T-cell (primary cell): ENCODE data around the gene MAP7D2. TPM values are rescaled to one million over a fixed set of nuclear protein-coding genes. Genes with fewer than 3 reads are reported as not detected.

Experiments
- ATAC-seq, 4 experiments: fragments of 200-7000 bp in 3 of 4; fragments of 150-1000 bp in 1 of 4; cut with Tn5 transposase; replicated peaks in 1 of 4; 1 replicate in 3 of 4; 2 replicates in 1 of 4; pipeline ENCODE4 v1.10.0; 2021; ENCODE audit warnings: moderate library complexity in 3 of 4, mild to moderate bottlenecking in 2 of 4, moderate number of reproducible peaks in 1 of 4
- CTCF ChIA-PET, 2 donors: fragments of 300-600 bp; sonication (Branson Sonifier 250); formaldehyde crosslinking; loops; one replicate each; lab custom pipeline; 2022; ENCODE audit warnings: antibody characterized with exemption in 2 of 2; lab: Charles Lee
- POLR2A ChIA-PET, 2 donors: fragments of 300-600 bp; sonication (Branson Sonifier 250); formaldehyde crosslinking; loops; one replicate each; lab custom pipeline; 2022; ENCODE audit warnings: antibody characterized with exemption in 2 of 2; lab: Charles Lee
- DNase-seq, 35 experiments: peaks; one replicate each; pipeline versions ENCODE4 v3.0.0 to v3.0.0-alpha.2; 2013 to 2023
- H3K27ac ChIP-seq: one replicate; pipeline ENCODE4 v1.5.1; 2013; ENCODE audit warnings: low read length
- H3K27me3 ChIP-seq, 2 experiments: replicated peaks in 1 of 2; 1 replicate in 1 of 2; 2 replicates in 1 of 2; pipeline versions ENCODE4 v1.6.1 to v1.7.0; 2013; ENCODE audit warnings: low read length in 1 of 2, mixed read lengths in 1 of 2; ENCODE audit not compliant: control insufficient read depth in 2 of 2, insufficient read depth in 2 of 2; ENCODE audit errors: extremely low read depth in 1 of 2
- H3K36me3 ChIP-seq, 2 donors: 1 replicate in 1 of 2; 2 replicates in 1 of 2; pipeline versions ENCODE4 v1.6.1 to v1.7.0; 2013; ENCODE audit warnings: low read length in 1 of 2; ENCODE audit not compliant: control insufficient read depth in 2 of 2, insufficient read depth in 1 of 2; ENCODE audit errors: extremely low read depth in 1 of 2
- H3K4me1 ChIP-seq, 2 experiments: 1 replicate in 1 of 2; 2 replicates in 1 of 2; pipeline versions ENCODE4 v1.6.1 to v1.7.0; 2013; ENCODE audit warnings: low read length in 2 of 2, mixed read lengths in 1 of 2; ENCODE audit not compliant: insufficient read depth in 2 of 2, control insufficient read depth in 1 of 2; ENCODE audit errors: extremely low read depth in 1 of 2
- H3K4me3 ChIP-seq, 2 donors: 1 replicate in 1 of 2; 2 replicates in 1 of 2; pipeline versions ENCODE4 v1.5.1 to v1.7.0; 2013; ENCODE audit warnings: mild to moderate bottlenecking in 2 of 2, low read length in 1 of 2, moderate library complexity in 1 of 2; ENCODE audit not compliant: control insufficient read depth in 1 of 2; ENCODE audit errors: extremely low read depth in 1 of 2
- H3K9me3 ChIP-seq: 2 replicates; pipeline ENCODE4 v1.7.0; 2013
- H3K27ac Mint-ChIP-seq, 2 donors: one replicate each; pipeline ENCODE4 v1.8.0; 2020 to 2021; ENCODE audit warnings: mild to moderate bottlenecking in 2 of 2, mixed read lengths in 2 of 2
- H3K27me3 Mint-ChIP-seq, 2 donors: one replicate each; pipeline ENCODE4 v1.8.0; 2021 to 2022; ENCODE audit warnings: mixed read lengths in 2 of 2
- H3K36me3 Mint-ChIP-seq: one replicate; pipeline ENCODE4 v1.8.0; 2021; ENCODE audit warnings: mixed read lengths
- H3K4me1 Mint-ChIP-seq, 3 donors: one replicate each; pipeline ENCODE4 v1.8.0; 2020 to 2022; ENCODE audit warnings: mixed read lengths in 3 of 3, mild to moderate bottlenecking in 1 of 3
- H3K4me3 Mint-ChIP-seq, 3 donors: one replicate each; pipeline ENCODE4 v1.8.0; 2020 to 2022; ENCODE audit warnings: mild to moderate bottlenecking in 3 of 3, mixed read lengths in 3 of 3, moderate library complexity in 3 of 3
- H3K9me3 Mint-ChIP-seq, 3 donors: one replicate each; pipeline ENCODE4 v1.8.0; 2020 to 2022; ENCODE audit warnings: mixed read lengths in 3 of 3
- WGBS: methylation state at CpG from one replicate; pipeline ENCODE4 v1.1.5; 2013; ENCODE audit warnings: missing lambda C conversion rate; ENCODE audit not compliant: insufficient coverage; 5-methylcytosine and 5-hydroxymethylcytosine counted together
- total RNA-seq, 35 experiments: library from RNA in 6 of 35; stranded (reverse) in 6 of 35; fragments of 120-200 nt in 1 of 35; gene quantifications; one replicate each; pipeline versions ENCODE4 v1.2.1 to v1.2.4 and lab custom pipeline; 2013 to 2026

MAP7D2 gene
- total RNA-seq, 5 donors from 2014 or later (not counting 1 experiment from before 2014, with no cell fraction given): 0.13 to 0.83 (median 0.65) TPM; not detected in 1

DNA sequence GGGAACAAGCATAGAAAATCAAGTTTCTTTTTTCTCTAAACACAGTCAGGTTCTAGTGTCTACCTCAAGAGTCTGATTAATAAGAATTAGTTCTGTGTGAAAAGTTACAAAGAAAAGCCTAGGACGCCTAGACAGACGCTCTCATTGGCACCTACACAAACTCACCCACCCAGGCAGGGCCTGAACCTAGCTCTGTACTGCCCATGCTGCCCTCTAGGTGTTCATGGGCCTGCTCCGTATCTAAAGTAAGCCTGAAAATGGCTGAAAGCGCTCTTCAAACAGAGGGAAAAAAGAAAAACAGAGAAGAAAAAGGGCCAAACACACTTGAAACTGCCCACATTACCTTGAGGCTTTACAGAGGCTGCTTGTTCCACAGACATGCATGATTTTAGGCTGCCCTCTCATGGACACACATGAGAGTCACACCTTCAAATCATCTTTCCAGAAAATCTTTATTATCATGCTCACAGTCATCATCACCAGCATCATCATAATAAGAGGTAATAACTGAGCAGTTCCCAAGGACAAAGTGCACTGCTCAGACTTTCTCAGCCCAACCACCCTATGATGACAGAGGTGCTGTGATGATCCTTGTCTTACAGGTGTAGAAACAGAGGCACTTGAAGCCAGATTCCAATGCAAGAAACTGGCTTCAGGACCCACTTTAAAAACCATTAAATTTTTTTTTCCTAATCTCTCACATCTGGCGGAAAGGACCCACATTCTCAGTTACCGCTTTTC lies 49.6 kb downstream of the MAP7D2 start:
- H3K9me3 Mint-ChIP-seq: no peaks in the 10 kb centered on the region
- CTCF ChIA-PET: interaction anchor here (0.5 to 1.8 kb wide), 6 partner anchors 157 to 687 kb away, joined by 3 to 11 read pairs (median 4); no protein-coding TSS in a partner anchor

DNA sequence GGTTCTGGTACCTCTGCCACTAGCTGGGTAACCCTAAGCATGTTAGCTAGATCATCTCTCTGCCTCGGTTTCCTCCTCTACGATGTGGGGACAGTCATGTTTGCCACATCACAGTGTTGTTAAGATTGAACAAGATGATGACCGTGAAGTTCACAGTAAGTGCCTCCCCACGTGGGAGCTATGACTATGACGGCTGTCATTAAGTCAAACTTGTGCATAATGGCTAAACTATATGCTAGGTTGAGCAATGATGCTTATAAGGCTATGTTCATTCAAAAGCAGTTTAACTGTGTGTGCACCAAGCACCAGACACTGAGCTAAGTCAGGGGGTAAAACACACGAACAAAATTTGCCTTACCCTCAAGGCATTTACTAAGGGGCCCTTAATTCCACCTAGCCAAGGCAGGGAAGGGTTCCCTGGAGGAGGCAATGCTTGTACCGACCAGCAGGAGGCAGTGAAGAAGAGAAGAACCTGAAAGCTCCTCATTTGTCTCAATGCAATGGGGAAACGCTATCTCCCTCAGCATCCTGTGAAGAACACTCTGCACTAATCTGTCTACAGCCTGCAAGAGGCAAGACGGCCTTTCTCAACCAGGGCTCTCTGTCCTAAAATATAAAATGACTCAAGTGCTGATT lies 52.9 kb downstream of the MAP7D2 start:
- no peaks in the 10 kb centered on the region for H3K9me3 ChIP-seq
- H3K4me3 Mint-ChIP-seq: no peak overlapping the region
- no peak overlapping the region for H3K27ac Mint-ChIP-seq
- no peaks in the 10 kb centered on the region for H3K27me3 Mint-ChIP-seq
- H3K4me1 ChIP-seq: no peaks in the 10 kb centered on the region
- no peaks in the 10 kb centered on the region for H3K36me3 ChIP-seq
- peaks cover 7 to 9% (median 8%) of the 10 kb centered on the region in 3 donors for H3K4me1 Mint-ChIP-seq
- WGBS: 20% methylated on average over 1 of the region's 9 CpGs
- ATAC-seq: no peak
- peak in 1 of 35 experiments; percentile 1 for DNase-seq
- H3K27ac ChIP-seq: no peak overlapping the region
- no peaks in the 10 kb centered on the region for H3K9me3 Mint-ChIP-seq
- ChIA-PET CTCF (interaction anchor here (0.6 to 1.4 kb wide), 5 partner anchors 154 to 691 kb away, joined by 3 to 4 read pairs (median 4); no protein-coding TSS in a partner anchor), POLR2A (no interaction called here)
- no peaks in the 10 kb centered on the region for H3K27me3 ChIP-seq
- H3K36me3 Mint-ChIP-seq: no peaks in the 10 kb centered on the region
- H3K4me3 ChIP-seq: no peak overlapping the region

More for the DNA sequence above, 49.6 kb downstream of the MAP7D2 start:
- H3K27me3 Mint-ChIP-seq: no peaks in the 10 kb centered on the region
- H3K27ac ChIP-seq: no peak overlapping the region
- no peaks in the 10 kb centered on the region for H3K27me3 ChIP-seq
- no peaks in the 10 kb centered on the region for H3K9me3 ChIP-seq
- no peak overlapping the region for H3K27ac Mint-ChIP-seq
- no peaks in the 10 kb centered on the region for H3K4me1 ChIP-seq
- H3K4me3 Mint-ChIP-seq: no peak overlapping the region
- H3K36me3 Mint-ChIP-seq: no peaks in the 10 kb centered on the region
- DNase-seq (peak in 12 of 35 experiments; percentile 0 to 59 (median 4)), ATAC-seq (peak in 2 of 4 experiments; percentile 55 to 59)
- POLR2A ChIA-PET: interaction anchor here in 1 of 2 donors (0.6 kb wide), 1 partner anchor 1757 kb away, joined by 3 read pairs; no protein-coding TSS in a partner anchor
- H3K4me1 Mint-ChIP-seq: no peaks in the 10 kb centered on the region
- WGBS: 80% methylated on average over 2 of the region's 6 CpGs
- H3K36me3 ChIP-seq: no peaks in the 10 kb centered on the region
- H3K4me3 ChIP-seq: no peak overlapping the region

DNA sequence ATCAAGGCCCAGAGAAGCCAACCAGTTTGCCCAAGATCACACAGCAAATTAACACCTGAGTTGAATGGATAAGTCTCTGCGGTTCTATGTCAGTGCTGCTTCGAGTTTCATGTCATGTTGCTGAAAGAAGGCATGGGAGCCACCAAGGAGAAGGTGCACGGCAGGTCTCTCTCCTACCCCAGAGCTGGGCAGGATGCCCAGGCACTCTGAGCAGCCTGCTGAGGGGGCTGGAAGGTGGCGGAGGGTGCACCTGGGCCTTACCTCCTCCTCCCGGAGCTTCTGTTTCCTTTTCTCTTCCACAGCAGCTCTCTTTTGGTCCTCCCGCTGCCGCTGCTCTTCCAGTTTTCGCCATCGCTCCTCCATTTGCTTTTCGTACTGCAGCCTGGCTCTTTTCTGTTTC lies 53.6 kb downstream of the MAP7D2 start:
- POLR2A ChIA-PET: no interaction called here
- no peak overlapping the region for H3K27ac Mint-ChIP-seq

DNA sequence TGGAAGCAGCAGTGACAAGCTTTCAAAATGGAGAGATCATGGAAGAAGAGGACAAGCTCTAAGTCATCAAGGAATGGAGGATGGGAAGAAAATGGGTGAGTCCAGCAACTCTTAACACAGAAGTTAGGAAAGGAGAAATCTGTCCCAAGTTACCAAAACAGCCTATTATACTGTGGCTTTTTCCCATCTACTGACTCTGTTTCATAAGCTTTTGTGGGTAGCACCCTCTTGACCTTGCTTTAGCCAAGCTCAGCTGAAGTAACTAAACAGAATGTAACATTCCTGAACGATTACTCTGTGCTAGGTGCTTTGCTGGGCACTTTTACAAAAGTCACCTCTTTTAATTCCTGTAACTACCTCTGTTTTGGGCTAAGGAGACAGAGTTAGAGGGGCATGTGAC lies 54.9 kb downstream of the MAP7D2 start:
- DNase-seq (no peak), ATAC-seq (no peak)
- Mint-ChIP-seq H3K27ac (no peak overlapping the region), H3K4me3 (no peak overlapping the region), H3K4me1 (peaks cover 7 to 9% (median 8%) of the 10 kb centered on the region in 3 donors), H3K9me3 (no peaks in the 10 kb centered on the region), H3K36me3 (no peaks in the 10 kb centered on the region), H3K27me3 (no peaks in the 10 kb centered on the region)
- no CpG with 5 or more reads among the region's 1 CpG for WGBS
- Histone ChIP-seq H3K4me1 (no peaks in the 10 kb centered on the region), H3K27me3 (no peaks in the 10 kb centered on the region), H3K9me3 (no peaks in the 10 kb centered on the region), H3K36me3 (no peaks in the 10 kb centered on the region), H3K4me3 (no peak overlapping the region), H3K27ac (no peak overlapping the region)
- ChIA-PET POLR2A (interaction anchor here in 1 of 2 donors (0.6 kb wide), 1 partner anchor 554 kb away, joined by 5 read pairs; no protein-coding TSS in a partner anchor), CTCF (interaction anchor here in 1 of 2 donors (0.6 kb wide), 1 partner anchor 13 kb away, joined by 3 read pairs; no protein-coding TSS in a partner anchor)

More for the DNA sequence above, 53.6 kb downstream of the MAP7D2 start:
- WGBS: no CpG with 5 or more reads among the region's 10 CpGs
- Histone ChIP-seq H3K36me3 (no peaks in the 10 kb centered on the region), H3K27ac (no peak overlapping the region), H3K9me3 (no peaks in the 10 kb centered on the region), H3K4me3 (no peak overlapping the region), H3K27me3 (no peaks in the 10 kb centered on the region), H3K4me1 (no peaks in the 10 kb centered on the region)
- no peak for DNase-seq
- CTCF ChIA-PET: interaction anchor here in 1 of 2 donors (1.0 to 1.4 kb wide), 2 partner anchors 159 to 465 kb away, joined by 4 read pairs; no protein-coding TSS in a partner anchor
- H3K4me1 Mint-ChIP-seq: peaks cover 7 to 9% (median 8%) of the 10 kb centered on the region in 3 donors
- no peak overlapping the region for H3K4me3 Mint-ChIP-seq
- H3K27me3 Mint-ChIP-seq: no peaks in the 10 kb centered on the region
- H3K36me3 Mint-ChIP-seq: no peaks in the 10 kb centered on the region
- no peak for ATAC-seq
- H3K9me3 Mint-ChIP-seq: no peaks in the 10 kb centered on the region

DNA sequence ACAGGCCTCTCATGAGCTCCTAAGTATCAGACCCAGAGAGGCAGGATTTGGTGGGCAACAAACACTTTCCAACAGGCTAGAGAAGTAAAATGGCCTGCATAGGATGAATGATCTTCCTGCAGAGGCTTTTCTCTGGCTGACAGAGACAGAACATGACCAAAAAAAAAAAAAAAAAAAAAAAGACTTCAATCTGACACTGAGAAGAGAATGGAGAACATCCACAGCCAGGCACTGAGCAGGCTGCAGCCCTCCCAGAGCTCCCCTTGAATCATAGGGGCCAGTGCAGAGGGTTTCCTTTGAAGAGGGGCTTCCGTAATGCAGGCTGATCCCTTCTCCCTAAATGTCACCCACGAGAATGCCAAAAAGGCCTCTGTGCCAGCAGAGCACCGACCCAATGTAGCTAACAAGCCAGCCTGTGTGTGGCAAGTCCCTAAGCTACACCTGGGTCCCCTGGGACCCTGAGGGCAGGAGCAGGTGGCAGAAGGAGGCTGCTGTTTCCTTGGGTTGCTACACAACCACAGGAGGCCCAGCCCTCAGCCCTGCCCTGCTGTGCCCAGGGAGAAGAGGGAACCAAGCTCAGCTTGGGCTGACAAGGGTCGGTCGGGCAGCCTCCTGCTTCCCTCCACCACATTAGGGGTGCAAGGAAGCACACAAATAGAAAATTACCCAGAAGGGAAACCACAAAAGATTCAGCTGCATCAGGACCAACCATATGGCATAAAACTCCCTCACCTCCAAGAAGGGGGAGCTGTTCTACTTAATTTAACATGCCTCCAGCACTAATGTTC lies 55.6 kb downstream of the MAP7D2 start:
- Mint-ChIP-seq H3K36me3 (no peaks in the 10 kb centered on the region), H3K27ac (no peak overlapping the region), H3K4me1 (peaks cover 7 to 9% (median 8%) of the 10 kb centered on the region in 3 donors), H3K4me3 (no peak overlapping the region), H3K27me3 (no peaks in the 10 kb centered on the region), H3K9me3 (no peaks in the 10 kb centered on the region)
- DNase-seq: peak in 5 of 35 experiments; percentile 0 to 33 (median 2)
- no CpG with 5 or more reads among the region's 5 CpGs for WGBS
- no peak overlapping the region for H3K27ac ChIP-seq
- H3K4me1 ChIP-seq: no peaks in the 10 kb centered on the region
- no peaks in the 10 kb centered on the region for H3K27me3 ChIP-seq
- H3K4me3 ChIP-seq: no peak overlapping the region
- ChIA-PET POLR2A (interaction anchor here in 1 of 2 donors (0.6 to 0.7 kb wide), 3 partner anchors 14 to 553 kb away, joined by 3 to 5 read pairs (median 5); no protein-coding TSS in a partner anchor), CTCF (interaction anchor here in 1 of 2 donors (0.6 to 0.7 kb wide), 3 partner anchors 14 to 1668 kb away, joined by 3 to 15 read pairs (median 3); no protein-coding TSS in a partner anchor)
- H3K36me3 ChIP-seq: no peaks in the 10 kb centered on the region
- ATAC-seq: peak in 2 of 4 experiments; percentile 32 to 52
- no peaks in the 10 kb centered on the region for H3K9me3 ChIP-seq
